IPS DF 6.9 (cell line): ENCODE data around the gene RNF167.
A peak's percentile ranks its signal among the peaks of the same experiment; 100 is the strongest.

Source experiments
- DNase-seq: peaks from one replicate; pipeline ENCODE4 v3.0.0-alpha.2; 2013; ENCODE audit warnings: low read depth, low spot score
- H3K27ac ChIP-seq: one replicate; pipeline ENCODE4 v1.5.1; 2013; ENCODE audit warnings: low read length, control low read depth
- H3K27me3 ChIP-seq: 2 replicates; pipeline ENCODE4 v1.6.1; 2013; ENCODE audit warnings: mild to moderate bottlenecking, low read length; ENCODE audit not compliant: control insufficient read depth, insufficient read depth
- H3K36me3 ChIP-seq: 2 replicates; pipeline ENCODE4 v1.6.1; 2013; ENCODE audit warnings: low read length; ENCODE audit not compliant: control insufficient read depth, insufficient read depth
- H3K4me1 ChIP-seq: 2 replicates; pipeline ENCODE4 v1.6.1; 2013; ENCODE audit warnings: low read length; ENCODE audit not compliant: control insufficient read depth, insufficient read depth
- H3K4me3 ChIP-seq: 2 replicates; pipeline ENCODE4 v1.5.1; 2013; ENCODE audit warnings: mild to moderate bottlenecking, low read length
- H3K9me3 ChIP-seq: 2 replicates; pipeline ENCODE4 v1.6.1; 2013; ENCODE audit warnings: low read length, inconsistent platforms; ENCODE audit not compliant: control insufficient read depth, insufficient read depth
- WGBS: extraction: QIAGEN DNeasy Blood & Tissue Kit; methylation state at CpG from one replicate; pipeline ENCODE4 v1.1.7; 2013; ENCODE audit warnings: mixed read lengths, missing lambda C conversion rate; ENCODE audit not compliant: insufficient read length, insufficient coverage; 5-methylcytosine and 5-hydroxymethylcytosine counted together

Gene RNF167

GRCh38 chr17:4928881-4929280, 11.2 kb upstream of the RNF167 start:
- Histone ChIP-seq H3K27me3 (no peaks in the 10 kb centered on the region), H3K9me3 (no peaks in the 10 kb centered on the region), H3K4me3 (no peak overlapping the region), H3K36me3 (0 out of 2 replicates have a peak, but pooled peaks cover 2% of the 10 kb centered on the region), H3K4me1 (no peaks in the 10 kb centered on the region), H3K27ac (no peak overlapping the region)
- no peak for DNase-seq
- WGBS = 100% methylated on average over 1 of the region's 18 CpGs

GRCh38 chr17:4931963-4932362, 8.1 kb upstream of the RNF167 start, which contains the start of gene GP1BA:
Gene GP1BA (plus strand): TSS chr17:4932277. CDS start chr17:4932605, 328 bp downstream.
- H3K4me1 ChIP-seq = no peaks in the 10 kb centered on the region
- no peak within 1 kb of the TSS for H3K4me3 ChIP-seq
- H3K36me3 ChIP-seq = 0 out of 2 replicates have a peak, but pooled peaks cover 2% of the 10 kb centered on the region
- no CpG with 5 or more reads among the region's 14 CpGs for WGBS
- H3K27ac ChIP-seq = no peak within 1 kb of the TSS
- no peaks in the 10 kb centered on the region for H3K9me3 ChIP-seq
- no peaks in the 10 kb centered on the region for H3K27me3 ChIP-seq
- no peak for DNase-seq

- H3K9me3 ChIP-seq = no peaks in the 10 kb centered on the region
- no peaks in the 10 kb centered on the region for H3K27me3 ChIP-seq
- H3K4me1 ChIP-seq = no peaks in the 10 kb centered on the region
- H3K36me3 ChIP-seq = peaks cover 2% of the 10 kb centered on the region; the same call in 1 of the 2 replicates
- no peak overlapping the region for H3K27ac ChIP-seq
- DNase-seq = no peak
- no peak overlapping the region for H3K4me3 ChIP-seq
- no CpG with 5 or more reads among the region's 12 CpGs for WGBS
Measured at GRCh38 chr17:4932756-4933155, 7.3 kb upstream of the RNF167 start.

- DNase-seq = no peak
- H3K4me1 ChIP-seq = peaks cover under 1% of the 10 kb centered on the region; the same call in 1 of the 2 replicates
- no peaks in the 10 kb centered on the region for H3K27me3 ChIP-seq
- no peak overlapping the region for H3K4me3 ChIP-seq
- H3K27ac ChIP-seq = no peak overlapping the region
- 100% methylated on average over 3 of the region's 16 CpGs for WGBS
- peaks cover 7% of the 10 kb centered on the region; the same call in 1 of the 2 replicates for H3K36me3 ChIP-seq
- H3K9me3 ChIP-seq = no peaks in the 10 kb centered on the region
Measured at GRCh38 chr17:4933646-4934045, 6.4 kb upstream of the RNF167 start.

- no peak overlapping the region for H3K27ac ChIP-seq
- H3K27me3 ChIP-seq = no peaks in the 10 kb centered on the region
- H3K36me3 ChIP-seq = peaks cover 7% of the 10 kb centered on the region; the same call in 1 of the 2 replicates
- no peaks in the 10 kb centered on the region for H3K9me3 ChIP-seq
- H3K4me1 ChIP-seq = peaks cover 6% of the 10 kb centered on the region
- no CpG with 5 or more reads among the region's 14 CpGs for WGBS
- DNase-seq = no peak
- H3K4me3 ChIP-seq = no peak overlapping the region
Measured at GRCh38 chr17:4934173-4934979, 5.7 kb upstream of the RNF167 start.

- Histone ChIP-seq H3K27me3 (no peaks in the 10 kb centered on the region), H3K9me3 (no peaks in the 10 kb centered on the region), H3K4me1 (peaks cover 6% of the 10 kb centered on the region), H3K27ac (no peak overlapping the region), H3K36me3 (peaks cover 7% of the 10 kb centered on the region; the same call in 1 of the 2 replicates), H3K4me3 (no peak overlapping the region)
- DNase-seq = no peak
Measured at GRCh38 chr17:4935650-4936049, 4.4 kb upstream of the RNF167 start.

- Histone ChIP-seq H3K27me3 (no peaks in the 10 kb centered on the region), H3K36me3 (peaks cover 7% of the 10 kb centered on the region; the same call in 1 of the 2 replicates)
- no CpG with 5 or more reads among the region's 3 CpGs for WGBS
Measured at GRCh38 chr17:4936436-4936835, 3.6 kb upstream of the RNF167 start.

GRCh38 chr17:4937553-4937952, 2.5 kb upstream of the RNF167 start:
- no peak overlapping the region for H3K4me3 ChIP-seq
- no peak overlapping the region for H3K27ac ChIP-seq
- peaks cover 6% of the 10 kb centered on the region for H3K4me1 ChIP-seq
- DNase-seq = no peak
- H3K9me3 ChIP-seq = no peaks in the 10 kb centered on the region
- peaks cover 7% of the 10 kb centered on the region; the same call in 1 of the 2 replicates for H3K36me3 ChIP-seq
- no peaks in the 10 kb centered on the region for H3K27me3 ChIP-seq
- no CpG with 5 or more reads among the region's 16 CpGs for WGBS

More at GRCh38 chr17:4936436-4936835, 3.6 kb upstream of the RNF167 start:
- H3K4me3 ChIP-seq = no peak overlapping the region
- DNase-seq = no peak
- H3K27ac ChIP-seq = no peak overlapping the region
- no peaks in the 10 kb centered on the region for H3K9me3 ChIP-seq
- peaks cover 6% of the 10 kb centered on the region for H3K4me1 ChIP-seq

GRCh38 chr17:4938069-4938491, 2.0 kb upstream of the RNF167 start:
- Histone ChIP-seq H3K4me3 (no peak overlapping the region), H3K36me3 (peaks cover 9% of the 10 kb centered on the region; the same call in 1 of the 2 replicates), H3K27ac (no peak overlapping the region), H3K9me3 (no peaks in the 10 kb centered on the region), H3K4me1 (peaks cover 6% of the 10 kb centered on the region), H3K27me3 (no peaks in the 10 kb centered on the region)
- no CpG with 5 or more reads among the region's 11 CpGs for WGBS
- DNase-seq = no peak

- no peaks in the 10 kb centered on the region for H3K27me3 ChIP-seq
- H3K36me3 ChIP-seq = peaks cover 14% of the 10 kb centered on the region; the same call in 1 of the 2 replicates
- peaks cover 6% of the 10 kb centered on the region for H3K4me1 ChIP-seq
- H3K27ac ChIP-seq = no peak overlapping the region
- WGBS = no CpG with 5 or more reads among the region's 19 CpGs
- H3K9me3 ChIP-seq = no peaks in the 10 kb centered on the region
- H3K4me3 ChIP-seq = peak overlapping the region; percentile 68
- no peak for DNase-seq
Measured at GRCh38 chr17:4938688-4939545, 1.2 kb upstream of the RNF167 start.
